CD4-positive, alpha-beta T cell treated with Interleukin-2 at 100 ng/mL for 4 hours (primary cell): ENCODE data around the gene CRYBB1.

Experiments used
- DNase-seq: peaks from one replicate; pipeline ENCODE4 v3.0.0-alpha.2; 2020; ENCODE audit warnings: low spot score

CRYBB1 gene

GRCh38 chr22:26617271-26618199 is at the start of gene CRYBB1:
TSS of gene CRYBB1 (minus strand) at chr22:26618027. CDS start at chr22:26616319, 1,708 bp downstream.
- no peak for DNase-seq

GRCh38 chr22:26667140-26667539 is 49.3 kb upstream of the CRYBB1 start:
- DNase-seq: no peak

GRCh38 chr22:26665813-26666231 is 48.0 kb upstream of the CRYBB1 start:
- DNase-seq: no peak

GRCh38 chr22:26663374-26663923 is 45.6 kb upstream of the CRYBB1 start:
- no peak for DNase-seq

GRCh38 chr22:26662160-26662559 is 44.3 kb upstream of the CRYBB1 start:
- no peak for DNase-seq

- DNase-seq: no peak
Measured at GRCh38 chr22:26660961-26661578, 43.2 kb upstream of the CRYBB1 start.

GRCh38 chr22:26660356-26660755 is 42.5 kb upstream of the CRYBB1 start:
- no peak for DNase-seq

GRCh38 chr22:26658671-26659478 is 41.0 kb upstream of the CRYBB1 start:
- peak; percentile 87 for DNase-seq

GRCh38 chr22:26658161-26658560 is 40.3 kb upstream of the CRYBB1 start:
- DNase-seq: peak; percentile 26

GRCh38 chr22:26656891-26657851 is 39.3 kb upstream of the CRYBB1 start, which contains the start of gene MIAT:
TSS of gene MIAT (plus strand) at chr22:26657588.
- DNase-seq: peak; percentile 75

- DNase-seq: no peak
Measured at GRCh38 chr22:26651815-26652214, 34.0 kb upstream of the CRYBB1 start.

GRCh38 chr22:26650722-26651421 is 33.0 kb upstream of the CRYBB1 start:
- DNase-seq: no peak

- DNase-seq: peak; percentile 27
Measured at GRCh38 chr22:26648528-26649388, 30.9 kb upstream of the CRYBB1 start.

- peak; percentile 59 for DNase-seq
Measured at GRCh38 chr22:26648011-26648497, 30.2 kb upstream of the CRYBB1 start.

- DNase-seq: no peak
Measured at GRCh38 chr22:26646158-26646557, 28.3 kb upstream of the CRYBB1 start.

- peak; percentile 50 for DNase-seq
Measured at GRCh38 chr22:26643418-26644100, 25.7 kb upstream of the CRYBB1 start.

GRCh38 chr22:26642465-26643417 is 24.9 kb upstream of the CRYBB1 start:
- DNase-seq: peak; percentile 91
